ENCODE results near the gene CMPK1. TPM values are rescaled to one million over a fixed set of nuclear protein-coding genes. Genes with fewer than 3 reads are reported as not detected.

Gene CMPK1
- total RNA-seq, 1 donor from 2014 or later, result 94.5 TPM

DNA sequence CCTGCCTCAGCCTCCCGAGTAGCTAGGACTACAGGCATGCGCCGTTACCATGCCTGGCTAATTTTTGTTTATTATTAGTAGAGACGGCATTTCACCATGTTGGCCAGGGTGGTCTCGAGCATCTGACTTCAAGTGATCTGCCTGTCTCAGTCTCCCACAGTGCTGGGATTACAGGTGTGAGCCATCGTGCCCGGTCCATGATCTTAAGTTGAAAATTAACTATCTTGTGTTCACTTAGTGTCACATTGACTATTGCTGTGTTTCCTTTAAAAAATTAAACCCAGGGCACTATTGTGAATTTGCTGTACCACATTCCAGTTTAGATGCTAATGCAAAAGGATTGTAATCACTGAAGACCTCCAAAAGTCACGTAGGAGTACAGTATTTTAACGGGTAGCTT, 14.1 kb downstream of the CMPK1 start:
- no peak for FAIRE-seq
- Histone ChIP-seq H3K36me3 (ENCODE audit: control insufficient read depth, insufficient read depth, low read length) (no peaks in the 10 kb centered on the region), H3K4me3 (ENCODE audit: low read depth, low read length) (no peak overlapping the region), H3K27me3 (ENCODE audit: control insufficient read depth, insufficient read depth, low read length) (no peaks in the 10 kb centered on the region)
- TF ChIP-seq CTCF (IDR thresholded peaks at IDR 0.05; ENCODE audit: insufficient read depth, low read length, severe bottlenecking), result no peak
- DNase-seq (ENCODE audit: low read depth), result no peak

GRCh38 chr1:47348246-47348645, 14.7 kb downstream of the CMPK1 start:
- FAIRE-seq (no peak), DNase-seq (ENCODE audit: low read depth) (no peak)
- TF ChIP-seq CTCF (IDR thresholded peaks at IDR 0.05; ENCODE audit: insufficient read depth, low read length, severe bottlenecking), result no peak
- Histone ChIP-seq H3K27me3 (ENCODE audit: control insufficient read depth, insufficient read depth, low read length) (no peaks in the 10 kb centered on the region), H3K36me3 (ENCODE audit: control insufficient read depth, insufficient read depth, low read length) (no peaks in the 10 kb centered on the region), H3K4me3 (ENCODE audit: low read depth, low read length) (no peak overlapping the region)

- FAIRE-seq, result no peak
- H3K36me3 ChIP-seq (ENCODE audit: control insufficient read depth, insufficient read depth, low read length), result no peaks in the 10 kb centered on the region
- H3K4me3 ChIP-seq (ENCODE audit: low read depth, low read length), result no peak overlapping the region
- TF ChIP-seq CTCF (IDR thresholded peaks at IDR 0.05; ENCODE audit: insufficient read depth, low read length, severe bottlenecking), result no peak
- H3K27me3 ChIP-seq (ENCODE audit: control insufficient read depth, insufficient read depth, low read length), result no peaks in the 10 kb centered on the region
- peak; percentile 52 for DNase-seq (ENCODE audit: low read depth)
These were observed 17.7 kb downstream of the CMPK1 start for GRCh38 chr1:47351305-47351704.

DNA sequence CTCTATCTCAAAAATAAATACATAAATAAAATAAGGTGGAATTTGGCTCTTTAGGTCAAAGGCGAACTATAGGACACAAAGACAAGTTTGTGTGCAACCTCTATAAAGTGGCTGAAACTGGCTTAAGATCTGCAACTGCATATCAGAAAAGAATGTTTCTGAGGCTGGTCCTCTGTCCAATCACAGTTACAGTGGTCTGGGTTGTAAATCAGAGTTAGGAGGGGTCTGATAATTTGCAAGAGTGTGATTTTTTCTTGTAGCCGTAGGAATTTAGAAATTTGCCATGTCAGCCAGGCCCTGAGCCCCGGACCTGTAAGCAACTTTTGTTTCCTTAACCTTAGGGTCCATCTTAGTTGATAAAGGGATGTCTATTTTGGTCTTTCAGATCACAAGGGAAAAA, 27.8 kb downstream of the CMPK1 start:
- H3K27me3 ChIP-seq (ENCODE audit: control insufficient read depth, insufficient read depth, low read length), result no peaks in the 10 kb centered on the region
- no peak for TF ChIP-seq CTCF (IDR thresholded peaks at IDR 0.05; ENCODE audit: insufficient read depth, low read length, severe bottlenecking)
- no peak for FAIRE-seq

DNA sequence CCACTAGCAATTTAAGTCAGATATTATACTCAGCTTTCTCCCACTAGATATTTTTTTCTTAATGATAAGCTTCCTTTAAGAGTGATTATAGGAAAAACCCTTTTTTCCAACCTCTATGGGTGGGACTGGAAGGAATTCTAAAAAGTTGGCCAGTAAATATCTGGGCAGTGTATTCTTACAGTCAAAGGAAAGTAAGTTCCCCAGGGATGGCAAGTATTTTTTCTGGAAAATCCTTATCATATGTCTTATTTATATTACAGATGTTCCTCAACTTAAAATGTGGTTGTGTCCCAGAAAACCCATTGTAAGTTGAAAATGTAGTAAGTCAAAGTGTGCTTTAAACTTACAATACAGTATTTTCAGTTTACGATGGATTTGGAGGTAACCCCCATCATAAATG, 29.2 kb downstream of the CMPK1 start:
- FAIRE-seq, result no peak
- Histone ChIP-seq H3K36me3 (ENCODE audit: control insufficient read depth, insufficient read depth, low read length) (no peaks in the 10 kb centered on the region), H3K27me3 (ENCODE audit: control insufficient read depth, insufficient read depth, low read length) (no peaks in the 10 kb centered on the region), H3K4me3 (ENCODE audit: low read depth, low read length) (no peak overlapping the region)
- TF ChIP-seq CTCF (IDR thresholded peaks at IDR 0.05; ENCODE audit: insufficient read depth, low read length, severe bottlenecking), result no peak
- no peak for DNase-seq (ENCODE audit: low read depth)

More for the DNA sequence above, 27.8 kb downstream of the CMPK1 start:
- Histone ChIP-seq H3K4me3 (ENCODE audit: low read depth, low read length) (no peak overlapping the region), H3K36me3 (ENCODE audit: control insufficient read depth, insufficient read depth, low read length) (no peaks in the 10 kb centered on the region)
- no peak for DNase-seq (ENCODE audit: low read depth)

DNA sequence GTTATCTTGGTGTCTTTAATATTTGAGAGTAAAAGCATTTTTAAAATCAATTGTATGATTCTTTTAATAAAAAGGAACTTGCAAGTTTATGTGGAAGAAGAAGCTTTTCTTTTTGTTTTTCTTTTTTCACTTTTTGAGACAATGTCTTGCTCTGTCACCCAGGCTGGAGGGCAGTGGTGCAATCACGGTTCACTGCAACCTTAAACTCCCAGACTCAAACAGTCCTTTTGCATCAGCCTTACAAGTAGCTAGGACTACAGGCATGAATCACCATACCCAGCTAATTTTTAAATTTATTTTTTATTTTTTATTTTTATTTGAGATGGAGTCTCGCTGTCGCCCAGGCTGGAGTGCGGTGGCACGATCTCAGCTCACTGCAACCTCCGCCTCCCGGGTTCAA, 34.1 kb downstream of the CMPK1 start:
- H3K36me3 ChIP-seq (ENCODE audit: control insufficient read depth, insufficient read depth, low read length), result peaks cover 8% of the 10 kb centered on the region
- no peak overlapping the region for H3K4me3 ChIP-seq (ENCODE audit: low read depth, low read length)
- FAIRE-seq (no peak), DNase-seq (ENCODE audit: low read depth) (no peak)
- TF ChIP-seq CTCF (IDR thresholded peaks at IDR 0.05; ENCODE audit: insufficient read depth, low read length, severe bottlenecking), result no peak
- no peaks in the 10 kb centered on the region for H3K27me3 ChIP-seq (ENCODE audit: control insufficient read depth, insufficient read depth, low read length)
